ENCODE measurements around the gene AOPEP.

- TF ChIP-seq CTCF (IDR thresholded peaks at IDR 0.05; ENCODE audit: insufficient read depth, low read length, poor library complexity, severe bottlenecking), result no peak
- TF ChIP-seq EZH2phosphoT487 (conservative IDR thresholded peaks at IDR 0.05; ENCODE audit: low read length), result no peak
Measured at GRCh38 chr9:94783928-94784327, 57.4 kb downstream of the AOPEP start.

Measured in SU-DHL-6 (cell line).